OCI-LY1 (cell line): ENCODE data around the gene SLC12A6.

Source experiments
- CTCF ChIP-seq: fragments of 200-600 bp; sonication (generic), shearing (Covaris generic); IDR thresholded peaks from 2 replicates; pipeline ENCODE4 v1.5.1; 2017; ENCODE audit warnings: mild to moderate bottlenecking, antibody characterized with exemption, low read length, moderate library complexity, mixed read lengths
- EZH2 ChIP-seq: fragments of 200-600 bp; sonication (generic), shearing (Covaris generic); IDR thresholded peaks from 2 replicates; pipeline ENCODE4 v1.8.0; 2017; ENCODE audit warnings: borderline replicate concordance, mixed run types, mild to moderate bottlenecking, antibody characterized with exemption, low read length, moderate library complexity, mixed read lengths

- no peak for TF ChIP-seq CTCF
- no peak for TF ChIP-seq EZH2
Measured at GRCh38 chr15:34271493-34271892, 66.1 kb downstream of the SLC12A6 start.
